K562 (cell line): ENCODE data around the gene FAM32A. TPM values are rescaled to one million over a fixed set of nuclear protein-coding genes. Genes with fewer than 3 reads are reported as not detected.
"Not testable (repeated sequence)": the region's sequence is repeated elsewhere in the genome, so short reads cannot be mapped to it uniquely, and the experiment has no call there.

Experiments
- ATAC-seq: fragments of 200-7000 bp; cut with Tn5 transposase; 3 replicates; pipeline ENCODE4 v1.9.1; 2020; ENCODE audit warnings: moderate library complexity
- BruUV-seq: library from RNA; stranded (reverse); fragments of 400-500 nt; replicated peaks from 2 replicates; lab custom pipeline; 2021; lab: Mats Ljungman, UMichigan
- CTCF ChIA-PET: fragments of 300-600 bp; formaldehyde crosslinking; extraction: SDS; loops from one replicate; lab custom pipeline; 2021; ENCODE audit warnings: low intra/inter-chr PET ratio; lab: Yijun Ruan, JAX
- POLR2A ChIA-PET: fragments of 300-600, 350-650 bp; sonication (Branson Sonifier 250); formaldehyde crosslinking; extraction: SDS; loops from one replicate; lab custom pipeline; 2021; ENCODE audit warnings: antibody characterized with exemption, inconsistent platforms; lab: Yijun Ruan, JAX
- DNase-seq, 4 experiments: peaks; one replicate each; pipeline versions ENCODE4 v3.0.0 to v3.0.0-alpha.2; 2011 to 2018; ENCODE audit warnings: low spot score in 3 of 4, mixed read lengths in 3 of 4; ENCODE audit errors: extremely low read depth in 1 of 4
- FAIRE-seq: peaks from 2 replicates; lab custom pipeline; 2011; peaks lifted over from hg19 to GRCh38; lab: Jason Lieb, UNC
- H2AFZ ChIP-seq: 2 replicates; pipeline ENCODE4 v1.6.0; 2011; ENCODE audit warnings: low read depth, low read length, control low read depth, inconsistent platforms
- H3K27ac ChIP-seq: fragments of 200-600 bp; 3 replicates; pipeline ENCODE4 v1.8.0; 2011; ENCODE audit warnings: low read depth, mild to moderate bottlenecking, control low read depth, inconsistent platforms, low read length, moderate library complexity, mixed read lengths; ENCODE audit errors: extremely low read depth
- H3K27me3 ChIP-seq, 2 experiments: fragments of 300-600 bp in 1 of 2; 2 replicates in 1 of 2; 3 replicates in 1 of 2; pipeline versions ENCODE4 v1.6.0 to v1.8.0; 2011; ENCODE audit warnings: inconsistent platforms in 2 of 2, low read length in 2 of 2, mild to moderate bottlenecking in 1 of 2, mixed read lengths in 1 of 2, moderate library complexity in 1 of 2; ENCODE audit not compliant: control insufficient read depth in 2 of 2, insufficient read depth in 2 of 2
- H3K36me3 ChIP-seq: fragments of 300-600 bp; 3 replicates; pipeline ENCODE4 v1.8.0; 2011; ENCODE audit warnings: mild to moderate bottlenecking, low read length, inconsistent platforms; ENCODE audit not compliant: control insufficient read depth, insufficient read depth
- H3K4me1 ChIP-seq, 2 experiments: fragments of 200-600 bp in 1 of 2; replicated peaks in 1 of 2; 2 replicates in 1 of 2; 3 replicates in 1 of 2; pipeline versions ENCODE4 v1.5.1 to v1.8.0; 2011; ENCODE audit warnings: inconsistent platforms in 2 of 2, low read length in 2 of 2, mild to moderate bottlenecking in 1 of 2, mixed read lengths in 1 of 2, moderate library complexity in 1 of 2; ENCODE audit not compliant: control insufficient read depth in 2 of 2, insufficient read depth in 2 of 2
- H3K4me2 ChIP-seq: 2 replicates; pipeline ENCODE4 v1.6.1; 2011; ENCODE audit warnings: low read length, control low read depth, inconsistent platforms, mixed read lengths; ENCODE audit not compliant: insufficient read depth
- H3K4me3 ChIP-seq: fragments of 200-600 bp; sonication (generic), shearing (Covaris generic); 2 replicates; pipeline ENCODE4 v1.5.1; 2016; ENCODE audit warnings: control low read depth, inconsistent platforms
- H3K79me2 ChIP-seq: fragments of 200-600 bp; 3 replicates; pipeline ENCODE4 v1.8.0; 2011; ENCODE audit warnings: low read length, inconsistent platforms; ENCODE audit not compliant: control insufficient read depth, insufficient read depth
- H3K9ac ChIP-seq, 2 experiments: 2 replicates each; pipeline versions ENCODE4 v1.6.0 to v1.6.1; 2011; ENCODE audit warnings: low read depth in 2 of 2, low read length in 2 of 2, control low read depth in 1 of 2, inconsistent platforms in 1 of 2, mild to moderate bottlenecking in 1 of 2, mixed read lengths in 1 of 2; ENCODE audit not compliant: insufficient read depth in 1 of 2
- H3K9me1 ChIP-seq: one replicate; pipeline ENCODE4 v1.6.0; 2011; ENCODE audit warnings: inconsistent platforms, mild to moderate bottlenecking, low read length, moderate library complexity; ENCODE audit not compliant: control insufficient read depth, insufficient read depth
- H3K9me3 ChIP-seq: replicated peaks from 2 replicates; pipeline ENCODE4 v1.5.1; 2011; ENCODE audit warnings: low read depth, low read length, inconsistent platforms; ENCODE audit not compliant: control insufficient read depth, insufficient read depth
- H4K20me1 ChIP-seq: replicated peaks from 2 replicates; pipeline ENCODE4 v1.6.1; 2011; ENCODE audit warnings: low read length, inconsistent platforms, mixed read lengths; ENCODE audit not compliant: control insufficient read depth, insufficient read depth
- HDAC2 ChIP-seq: fragments of 450-650 bp; IDR thresholded peaks from 2 replicates; pipeline ENCODE4 v1.6.1; 2016; ENCODE audit warnings: mild to moderate bottlenecking
- WGBS: fragments of 100-300 bp; shearing (Covaris generic); methylation state at CpG from one replicate; pipeline ENCODE4 v1.1.6; 2016; ENCODE audit warnings: low coverage, mixed read lengths; ENCODE audit not compliant: insufficient coverage; ENCODE audit errors: missing lambda C conversion rate; 5-methylcytosine and 5-hydroxymethylcytosine counted together
- in situ Hi-C: fragments of 300-500 bp; cut with MboI; formaldehyde crosslinking; loops from 4 replicates; pipeline ENCODE4 v1.15.0; 2018; ENCODE audit warnings: inconsistent platforms, mixed read lengths
- intact Hi-C: fragments of 100-400 bp; cut with micrococcal nuclease; formaldehyde crosslinking; loops from 2 replicates; pipeline ENCODE4 v1.14.2; 2022
- polyA plus RNA-seq, 8 experiments: library from polyadenylated mRNA; depleted of rRNA in 4 of 8; stranded (reverse) in 5 of 8; unstranded in 3 of 8; fragments of >200 nt; fragmentation: Nextera tagmentation in 2 of 8; fragmentation: Illumina TruSeq in 1 of 8; extraction: Ambion mirVana in 2 of 8; extraction: Trizol in 1 of 8; gene quantifications; 2 replicates each; pipeline versions ENCODE4 v1.2.1 to v1.2.3, GENCODE V29; 2011 to 2014; ENCODE audit warnings: inconsistent platforms in 1 of 8, missing spikeins in 1 of 8
- total RNA-seq, 7 experiments: library from RNA; depleted of rRNA in 6 of 7; stranded (reverse); fragments of >200 nt in 6 of 7; fragmentation: Illumina TruSeq in 2 of 7; extraction: Trizol in 2 of 7; gene quantifications; 2 replicates each; pipeline versions ENCODE4 v1.2.1 to v1.2.3, GENCODE V29; 2011 to 2021; ENCODE audit warnings: low replicate concordance in 1 of 7
- TF ChIP-seq, protein P1 (sequence below): sonication (generic); formaldehyde crosslinking; IDR thresholded peaks from 2 replicates; pipeline ENCODE4 v1.9.0; 2022; ENCODE audit warnings: mild to moderate bottlenecking, missing genetic modification reagents
- TF ChIP-seq, protein P2 (sequence below): fragments of 450-650 bp; IDR thresholded peaks from 2 replicates; pipeline ENCODE4 v1.6.1; 2016
- TF ChIP-seq, protein P3 (sequence below): fragments of 250-450 bp; sonication (Bioruptor Pico); IDR thresholded peaks from 2 replicates; pipeline ENCODE4 v1.8.0; 2022; ENCODE audit warnings: inconsistent platforms

FAM32A gene
- total and polyA plus RNA-seq, 9 of the 15 experiments (the other 6 are each of a cell fraction or from before 2014, with no cell fraction given) = 30.7 to 96.7 (median 73.7) TPM

DNA sequence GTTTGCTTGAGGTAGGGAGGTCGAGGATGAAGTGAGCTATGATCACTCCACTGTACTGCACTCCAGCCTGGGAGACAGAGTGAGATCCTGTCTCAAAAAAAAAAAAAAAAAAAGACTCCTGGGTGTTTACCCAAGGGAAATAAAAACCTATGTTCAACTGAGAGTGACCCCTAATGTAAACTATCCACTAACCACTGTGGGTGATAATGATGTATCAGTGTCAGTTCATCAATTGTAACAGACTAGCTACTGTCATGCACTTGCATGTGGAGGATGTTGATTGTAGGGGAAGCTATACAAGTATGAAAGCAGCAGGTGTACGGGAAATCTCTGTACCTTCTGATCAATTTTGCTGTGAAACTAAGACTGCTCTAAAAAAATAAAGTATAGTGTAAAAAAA, 9.3 kb upstream of the FAM32A start (continued):
- TF ChIP-seq, protein P1, sequence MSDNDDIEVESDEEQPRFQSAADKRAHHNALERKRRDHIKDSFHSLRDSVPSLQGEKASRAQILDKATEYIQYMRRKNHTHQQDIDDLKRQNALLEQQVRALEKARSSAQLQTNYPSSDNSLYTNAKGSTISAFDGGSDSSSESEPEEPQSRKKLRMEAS (CRISPR knock-in tag) = no peak

DNA sequence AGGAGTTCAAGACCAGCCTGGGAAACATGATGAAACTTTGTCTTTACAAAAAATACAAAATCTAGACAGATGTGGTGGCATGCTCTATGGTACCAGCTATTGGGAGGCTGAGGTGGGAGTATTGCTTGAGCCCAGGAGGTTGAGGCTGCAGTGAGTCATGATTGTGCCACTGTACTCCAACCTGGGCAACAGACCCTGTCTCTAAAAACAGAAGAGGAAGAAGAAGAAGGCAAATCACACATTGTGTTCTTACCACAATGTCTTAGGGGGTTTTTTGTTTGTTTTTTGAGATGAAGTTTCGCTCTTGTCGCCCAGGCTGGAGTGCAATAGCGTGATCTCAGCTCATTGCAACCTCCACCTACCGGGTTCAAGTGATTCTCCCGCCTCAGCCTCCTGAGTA, 6.3 kb upstream of the FAM32A start:
- H4K20me1 ChIP-seq, BruUV-seq, POLR2A ChIA-PET, H3K36me3 ChIP-seq, H3K4me3 ChIP-seq, H3K9me1 ChIP-seq, H2AFZ ChIP-seq, FAIRE-seq, DNase-seq, H3K4me1 ChIP-seq, CTCF ChIA-PET, H3K9me3 ChIP-seq, in situ Hi-C loops, H3K9ac ChIP-seq, H3K79me2 ChIP-seq, ATAC-seq, H3K4me2 ChIP-seq, H3K27me3 ChIP-seq, H3K27ac ChIP-seq, intact Hi-C loops: not testable (repeated sequence)
- 17% methylated on average over 5 of the region's 5 CpGs for WGBS

DNA sequence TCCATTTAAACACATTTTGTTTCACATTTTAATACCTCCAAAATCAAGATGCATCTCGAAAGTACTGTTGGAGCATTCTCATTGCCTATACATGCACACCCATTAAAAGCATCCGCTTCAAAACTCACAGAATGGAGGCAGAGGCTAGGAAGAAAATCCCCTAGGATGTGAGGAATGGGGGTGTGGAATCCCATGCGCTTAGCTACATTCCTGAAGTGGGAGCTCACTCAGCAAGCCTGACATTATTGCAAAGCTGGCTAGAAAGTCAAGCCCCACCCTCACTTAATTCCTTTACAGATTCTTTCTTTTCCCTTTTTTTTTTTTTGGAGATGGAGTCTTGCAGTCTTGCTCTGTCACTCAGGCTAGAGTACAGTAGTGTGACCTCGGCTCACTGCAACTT, 4.6 kb upstream of the FAM32A start:
- no peaks in the 10 kb centered on the region for H4K20me1 ChIP-seq

More for the DNA sequence above, 4.6 kb upstream of the FAM32A start:
- no peak overlapping the region for H2AFZ ChIP-seq
- H3K36me3 ChIP-seq = no peaks in the 10 kb centered on the region
- H3K9me1 ChIP-seq = no peaks in the 10 kb centered on the region
- TF ChIP-seq, protein P2, sequence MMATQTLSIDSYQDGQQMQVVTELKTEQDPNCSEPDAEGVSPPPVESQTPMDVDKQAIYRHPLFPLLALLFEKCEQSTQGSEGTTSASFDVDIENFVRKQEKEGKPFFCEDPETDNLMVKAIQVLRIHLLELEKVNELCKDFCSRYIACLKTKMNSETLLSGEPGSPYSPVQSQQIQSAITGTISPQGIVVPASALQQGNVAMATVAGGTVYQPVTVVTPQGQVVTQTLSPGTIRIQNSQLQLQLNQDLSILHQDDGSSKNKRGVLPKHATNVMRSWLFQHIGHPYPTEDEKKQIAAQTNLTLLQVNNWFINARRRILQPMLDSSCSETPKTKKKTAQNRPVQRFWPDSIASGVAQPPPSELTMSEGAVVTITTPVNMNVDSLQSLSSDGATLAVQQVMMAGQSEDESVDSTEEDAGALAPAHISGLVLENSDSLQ = peak; percentile 51
- TF ChIP-seq HDAC2 = no peak
- TF ChIP-seq, protein P3, sequence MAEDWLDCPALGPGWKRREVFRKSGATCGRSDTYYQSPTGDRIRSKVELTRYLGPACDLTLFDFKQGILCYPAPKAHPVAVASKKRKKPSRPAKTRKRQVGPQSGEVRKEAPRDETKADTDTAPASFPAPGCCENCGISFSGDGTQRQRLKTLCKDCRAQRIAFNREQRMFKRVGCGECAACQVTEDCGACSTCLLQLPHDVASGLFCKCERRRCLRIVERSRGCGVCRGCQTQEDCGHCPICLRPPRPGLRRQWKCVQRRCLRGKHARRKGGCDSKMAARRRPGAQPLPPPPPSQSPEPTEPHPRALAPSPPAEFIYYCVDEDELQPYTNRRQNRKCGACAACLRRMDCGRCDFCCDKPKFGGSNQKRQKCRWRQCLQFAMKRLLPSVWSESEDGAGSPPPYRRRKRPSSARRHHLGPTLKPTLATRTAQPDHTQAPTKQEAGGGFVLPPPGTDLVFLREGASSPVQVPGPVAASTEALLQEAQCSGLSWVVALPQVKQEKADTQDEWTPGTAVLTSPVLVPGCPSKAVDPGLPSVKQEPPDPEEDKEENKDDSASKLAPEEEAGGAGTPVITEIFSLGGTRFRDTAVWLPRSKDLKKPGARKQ (CRISPR knock-in tag) = no peak
- TF ChIP-seq, all 486 proteins: peak for 1
- no peak for ATAC-seq
- H3K27me3 ChIP-seq = peaks cover 7% of the 10 kb centered on the region in 2 experiments; a peak in 2 of 5 replicates
- H3K27ac ChIP-seq = no peak overlapping the region
- no peak for FAIRE-seq
- peaks cover 0 to 11% of the 10 kb centered on the region in 2 experiments; a peak in 2 of 5 replicates for H3K4me1 ChIP-seq
- peaks cover 3% of the 10 kb centered on the region; the same call in 2 of the 3 replicates for H3K79me2 ChIP-seq
- BruUV-seq = no TSS peak
- no peak overlapping the region for H3K4me3 ChIP-seq
- DNase-seq = no peak
- H3K9ac ChIP-seq = no peak overlapping the region
- CTCF ChIA-PET = interaction anchor here (0.8 to 1.2 kb wide), 2 partner anchors 8 to 139 kb away, joined by 7 read pairs; no protein-coding TSS in a partner anchor
- H3K4me2 ChIP-seq = no peak overlapping the region
- POLR2A ChIA-PET = no interaction called here
- in situ Hi-C loops = loop anchor here (5.0 kb wide), 2 partner anchors 138 to 553 kb away; no protein-coding TSS in a partner anchor
- 6% methylated on average over 4 of the region's 4 CpGs for WGBS
- no peaks in the 10 kb centered on the region for H3K9me3 ChIP-seq
- intact Hi-C loops = loop anchor here (10.0 kb wide), 1 partner anchor 336 kb away; no protein-coding TSS in a partner anchor
